Pancreas (tissue), 10 donors: ENCODE measurements around the gene MAST2. TPM values are rescaled to one million over a fixed set of nuclear protein-coding genes. Genes with fewer than 3 reads are reported as not detected.

Experiments
- ATAC-seq, 4 donors: fragments of 200-7000 bp; cut with Tn5 transposase; one replicate each; pipeline versions ENCODE4 v1.8.0 to v1.9.1; 2020; ENCODE audit warnings: mild to moderate bottlenecking in 4 of 4, moderate library complexity in 4 of 4
- DNase-seq, 6 donors: peaks; one replicate each; pipeline ENCODE4 v3.0.0-alpha.2; 2020
- FAIRE-seq: peaks from 2 replicates; lab custom pipeline; 2012; peaks lifted over from hg19 to GRCh38; lab: Jason Lieb, UNC
- H3K27ac ChIP-seq, 4 donors: fragments of 200-600 bp; sonication (generic); 1 replicate in 3 of 4; 2 replicates in 1 of 4; pipeline versions ENCODE4 v1.5.0 to v1.8.0; 2020
- H3K27me3 ChIP-seq, 4 donors: fragments of 200-600 bp; one replicate each; pipeline ENCODE4 v1.8.0; 2021
- H3K36me3 ChIP-seq, 3 donors: fragments of 200-600 bp; sonication (generic) in 1 of 3; one replicate each; pipeline versions ENCODE4 v1.5.0 to v1.8.0; 2020 to 2021
- H3K4me1 ChIP-seq, 3 donors: fragments of 200-600 bp; one replicate each; pipeline ENCODE4 v1.8.0; 2021
- H3K4me3 ChIP-seq, 4 donors: fragments of 200-600 bp; sonication (generic) in 2 of 4; one replicate each; pipeline versions ENCODE4 v1.5.0 to v1.8.0; 2020 to 2021
- H3K9me3 ChIP-seq, 4 donors: fragments of 200-600 bp; one replicate each; pipeline ENCODE4 v1.8.0; 2021
- WGBS, 2 donors: extraction: QIAGEN DNeasy Blood & Tissue Kit; methylation state at CpG; one replicate each; pipeline ENCODE4 v1.1.7; 2013; 5-methylcytosine and 5-hydroxymethylcytosine counted together
- intact Hi-C, 3 donors: fragments of 100-400 bp; cut with DNase I; formaldehyde crosslinking; loops; one replicate each; pipeline versions ENCODE4 v1.11.1 to v1.14.2; 2022
- polyA plus RNA-seq, 2 donors: library from polyadenylated mRNA; stranded (reverse); fragments of 200-250 nt; gene quantifications; one replicate each; pipeline ENCODE4 v1.2.3, GENCODE V29; 2013
- total RNA-seq, 6 donors: library from RNA; stranded (reverse); fragmentation: NEBNext Ultra II Directional in 4 of 6; extraction: Animal tissue kit (Norgen Biotek cat#: 25700) in 4 of 6; gene quantifications; one replicate each; pipeline versions ENCODE4 v1.2.1 to v1.2.4, GENCODE V29; 2021 to 2023
- TF ChIP-seq, protein P1 (sequence below), 4 donors: fragments of 200-600 bp; sonication (generic) in 3 of 4; IDR thresholded peaks; one replicate each; pipeline versions ENCODE4 v1.5.0 to v1.8.0; 2021; ENCODE audit warnings: antibody characterized with exemption in 4 of 4
- donor health status: healthy with polysubstance abuse.
- donor health status: DM: no; HTN: no; CAD: no; lungs with moderate emphysema.
- donor health status: DM: no; HTN: no; CAD: no.
- donor health status: control.
- donor health status: control.
- donor health status: Bipolar disorder and iron deficiency.
- donor health status: DM: yes; HTN: yes; CAD: no.
- donor health status: DM: no; HTN: no; CAD: no.
- donor health status: DM: no; HTN: no; CAD: no.
- donor health status: DM: yes; HTN: yes; CAD: no.

Gene MAST2
- total RNA-seq (10 to 100 TPM in 1 of 6 donors, 1 to 10 TPM in 5; 5.1 to 14.5 (median 6.4) TPM), polyA plus RNA-seq (10 to 100 TPM in 1 of 2 donors, 1 to 10 TPM in 1; 9.8 to 12.6 TPM)

DNA sequence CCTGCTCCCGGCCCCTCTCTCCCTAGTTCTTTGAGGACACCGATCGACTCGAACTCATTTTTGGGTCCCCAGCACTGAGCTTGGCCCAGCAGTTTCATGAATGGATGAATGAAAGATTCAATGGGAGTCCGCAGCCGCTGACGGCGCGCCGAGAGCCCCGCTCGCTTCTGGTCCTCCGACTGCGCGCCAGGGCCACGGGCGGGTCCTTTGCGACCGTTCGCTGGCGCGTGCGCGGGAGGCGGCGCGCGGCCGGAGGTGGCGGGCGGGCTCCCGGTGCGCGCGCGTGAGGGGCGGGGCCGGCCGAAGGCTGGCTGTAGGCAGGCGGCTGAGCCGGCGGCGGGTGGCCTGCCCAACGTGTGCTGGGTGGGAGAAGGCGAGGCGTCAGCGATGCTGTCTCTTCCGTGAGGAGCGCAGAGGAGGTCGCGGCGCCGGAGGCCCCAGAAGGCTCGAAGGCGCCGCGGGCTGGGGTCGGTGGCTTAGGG is at the start of gene MAST2:
TSS of gene MAST2 (plus strand) at position 314 of the 482 bp plus-strand sequence. CDS start 284 bp downstream, outside the sequence.
- intact Hi-C loops: no loop called here
- Histone ChIP-seq H3K36me3 (no peaks in the 10 kb centered on the region), H3K9me3 (no peaks in the 10 kb centered on the region), H3K4me3 (peak within 1 kb of the TSS in 3 of 4 donors; percentile 30 to 51 (median 48)), H3K27me3 (no peaks in the 10 kb centered on the region), H3K27ac (peak within 1 kb of the TSS in 2 of 4 donors; percentile 63 to 77), H3K4me1 (peaks cover 5 to 19% (median 10%) of the 10 kb centered on the region in 3 donors)
- 0 to 1% methylated on average over 47 to 56 of the region's 58 CpGs for WGBS, 2 donors
- peak; percentile 83 to 96 (median 90) for DNase-seq
- ATAC-seq: peak; percentile 97 to 99 (median 98)
- TF ChIP-seq, protein P1, sequence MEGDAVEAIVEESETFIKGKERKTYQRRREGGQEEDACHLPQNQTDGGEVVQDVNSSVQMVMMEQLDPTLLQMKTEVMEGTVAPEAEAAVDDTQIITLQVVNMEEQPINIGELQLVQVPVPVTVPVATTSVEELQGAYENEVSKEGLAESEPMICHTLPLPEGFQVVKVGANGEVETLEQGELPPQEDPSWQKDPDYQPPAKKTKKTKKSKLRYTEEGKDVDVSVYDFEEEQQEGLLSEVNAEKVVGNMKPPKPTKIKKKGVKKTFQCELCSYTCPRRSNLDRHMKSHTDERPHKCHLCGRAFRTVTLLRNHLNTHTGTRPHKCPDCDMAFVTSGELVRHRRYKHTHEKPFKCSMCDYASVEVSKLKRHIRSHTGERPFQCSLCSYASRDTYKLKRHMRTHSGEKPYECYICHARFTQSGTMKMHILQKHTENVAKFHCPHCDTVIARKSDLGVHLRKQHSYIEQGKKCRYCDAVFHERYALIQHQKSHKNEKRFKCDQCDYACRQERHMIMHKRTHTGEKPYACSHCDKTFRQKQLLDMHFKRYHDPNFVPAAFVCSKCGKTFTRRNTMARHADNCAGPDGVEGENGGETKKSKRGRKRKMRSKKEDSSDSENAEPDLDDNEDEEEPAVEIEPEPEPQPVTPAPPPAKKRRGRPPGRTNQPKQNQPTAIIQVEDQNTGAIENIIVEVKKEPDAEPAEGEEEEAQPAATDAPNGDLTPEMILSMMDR (IDR thresholded peaks at IDR 0.05): no peak
- FAIRE-seq: no peak

DNA sequence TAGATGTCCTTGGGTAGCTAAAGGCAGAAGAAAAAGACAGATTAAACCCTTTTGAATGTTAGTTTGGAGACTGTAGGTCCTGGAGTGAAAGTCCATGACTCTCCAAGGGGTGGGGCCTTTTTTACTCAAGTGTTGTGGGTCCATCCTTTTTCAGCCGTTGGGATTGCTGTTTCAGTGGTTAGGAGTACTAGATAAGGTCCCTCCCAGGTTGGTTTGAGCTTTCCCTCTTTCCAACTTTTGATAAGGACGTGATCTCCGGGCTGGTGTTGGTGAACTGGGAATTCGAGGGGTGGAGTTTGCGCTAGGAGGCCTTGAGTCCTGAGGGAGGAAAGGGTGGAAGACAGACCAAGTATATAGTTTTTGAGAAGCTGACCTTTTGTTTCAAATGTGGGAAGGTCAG is 47.7 kb upstream of the MAST2 start:
- ATAC-seq: no peak
- H3K36me3 ChIP-seq: no peaks in the 10 kb centered on the region
- intact Hi-C loops: no loop called here
- WGBS, 2 donors: 77 to 81% methylated on average over 5 of the region's 5 CpGs
- FAIRE-seq: no peak
- no peaks in the 10 kb centered on the region for H3K9me3 ChIP-seq
- no peaks in the 10 kb centered on the region for H3K27me3 ChIP-seq
- DNase-seq: no peak
- no peak overlapping the region for H3K4me3 ChIP-seq
- TF ChIP-seq, protein P1 (IDR thresholded peaks at IDR 0.05): no peak
- no peak overlapping the region for H3K27ac ChIP-seq
- no peaks in the 10 kb centered on the region for H3K4me1 ChIP-seq

DNA sequence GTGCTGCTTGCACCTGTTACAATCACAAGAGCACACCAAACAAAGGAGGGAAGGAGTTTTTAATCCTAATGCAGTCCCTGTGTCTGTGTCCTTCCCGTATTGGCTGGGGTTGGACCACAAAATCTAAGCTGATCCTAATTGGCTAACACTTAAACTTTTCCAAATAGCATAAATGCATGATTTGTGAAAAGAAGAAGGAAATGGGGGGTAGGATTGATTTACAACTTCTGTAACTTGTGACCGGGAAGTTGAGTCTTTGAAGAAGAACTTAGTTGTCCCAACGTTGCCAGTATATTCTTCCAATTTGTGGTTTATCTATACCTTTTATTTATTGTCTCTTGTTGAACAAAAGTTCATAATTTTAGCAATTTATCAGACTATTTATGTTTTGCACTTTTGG is 41.1 kb upstream of the MAST2 start:
- Histone ChIP-seq H3K4me3 (no peak overlapping the region), H3K27ac (no peak overlapping the region), H3K9me3 (no peaks in the 10 kb centered on the region), H3K4me1 (no peaks in the 10 kb centered on the region), H3K36me3 (no peaks in the 10 kb centered on the region), H3K27me3 (no peaks in the 10 kb centered on the region)
- intact Hi-C loops: no loop called here
- ATAC-seq: no peak
- no peak for DNase-seq
- 57 to 70% methylated on average over 3 of the region's 3 CpGs for WGBS, 2 donors
- TF ChIP-seq, protein P1 (IDR thresholded peaks at IDR 0.05): no peak
- no peak for FAIRE-seq

DNA sequence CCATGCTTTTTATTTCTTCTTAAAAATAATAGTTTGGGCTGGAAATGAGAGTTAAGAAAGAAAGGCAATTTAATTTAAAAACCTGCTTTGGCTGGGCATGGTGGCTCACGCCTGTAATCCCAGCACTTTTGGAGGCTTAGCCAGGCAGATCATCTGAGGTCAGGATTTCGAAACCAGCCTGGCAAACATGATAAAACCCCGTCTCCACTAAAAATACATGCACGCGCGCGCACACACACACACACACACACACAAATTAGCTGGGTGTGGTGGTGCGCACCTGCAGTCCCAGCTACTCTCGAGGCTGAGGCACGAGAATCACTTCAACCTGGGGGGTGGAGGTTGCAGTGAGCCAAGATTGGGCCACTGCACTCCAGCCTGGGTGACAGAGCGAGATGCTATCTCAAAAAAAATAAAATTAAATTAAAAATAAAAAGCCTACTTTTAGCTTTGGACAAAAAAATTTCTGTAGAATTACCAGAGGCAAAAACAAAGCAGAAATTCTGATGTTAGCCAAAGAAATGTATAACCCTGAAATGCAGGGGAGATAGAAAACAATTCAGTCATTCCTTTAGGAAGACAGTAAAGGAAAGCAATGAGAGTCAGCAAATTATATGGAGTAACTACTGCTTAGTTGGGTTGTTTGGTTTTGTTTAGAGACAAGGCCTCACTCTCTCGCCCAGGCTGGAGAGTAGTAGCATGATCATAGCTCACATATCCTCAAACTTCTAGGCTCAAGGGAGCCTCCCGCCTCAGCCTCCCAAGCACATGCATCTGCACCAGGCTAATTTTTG is 37.2 kb upstream of the MAST2 start:
- Histone ChIP-seq H3K4me3 (no peak overlapping the region), H3K9me3 (no peaks in the 10 kb centered on the region), H3K36me3 (no peaks in the 10 kb centered on the region), H3K27me3 (no peaks in the 10 kb centered on the region), H3K27ac (no peak overlapping the region), H3K4me1 (no peaks in the 10 kb centered on the region)
- no peak for FAIRE-seq
- DNase-seq: no peak
- intact Hi-C loops: no loop called here
- no peak for ATAC-seq
- TF ChIP-seq, protein P1 (IDR thresholded peaks at IDR 0.05): no peak
- 82 to 86% methylated on average over 13 of the region's 13 CpGs for WGBS, 2 donors

DNA sequence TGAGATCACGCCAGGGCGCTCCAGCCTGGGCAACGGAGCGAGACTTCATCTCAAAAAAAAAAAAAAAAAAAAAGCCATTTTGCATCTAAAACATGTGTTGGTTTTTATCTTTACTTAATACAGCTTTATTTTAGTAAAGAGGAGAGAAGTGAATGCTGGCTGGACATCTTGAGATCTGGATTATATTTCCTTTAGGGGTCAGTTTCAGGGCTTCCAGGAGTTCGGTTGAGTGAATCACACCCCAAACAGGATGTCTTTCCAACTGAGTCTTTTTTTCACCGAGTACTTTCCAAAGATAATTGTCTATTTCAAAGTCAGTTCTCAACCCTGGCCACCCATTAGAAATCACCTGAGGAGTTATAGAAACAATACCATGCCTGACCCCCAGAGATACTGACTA is 36.4 kb upstream of the MAST2 start:
- DNase-seq: no peak
- Histone ChIP-seq H3K4me3 (no peak overlapping the region), H3K4me1 (no peaks in the 10 kb centered on the region), H3K27me3 (no peaks in the 10 kb centered on the region), H3K27ac (no peak overlapping the region), H3K9me3 (no peaks in the 10 kb centered on the region), H3K36me3 (no peaks in the 10 kb centered on the region)
- no peak for ATAC-seq
- no peak for FAIRE-seq
- 72 to 90% methylated on average over 6 of the region's 6 CpGs for WGBS, 2 donors
- intact Hi-C loops: no loop called here
- TF ChIP-seq, protein P1 (IDR thresholded peaks at IDR 0.05): no peak
